ENCODE measurements around the gene ZNF512.

Gene ZNF512

DNA sequence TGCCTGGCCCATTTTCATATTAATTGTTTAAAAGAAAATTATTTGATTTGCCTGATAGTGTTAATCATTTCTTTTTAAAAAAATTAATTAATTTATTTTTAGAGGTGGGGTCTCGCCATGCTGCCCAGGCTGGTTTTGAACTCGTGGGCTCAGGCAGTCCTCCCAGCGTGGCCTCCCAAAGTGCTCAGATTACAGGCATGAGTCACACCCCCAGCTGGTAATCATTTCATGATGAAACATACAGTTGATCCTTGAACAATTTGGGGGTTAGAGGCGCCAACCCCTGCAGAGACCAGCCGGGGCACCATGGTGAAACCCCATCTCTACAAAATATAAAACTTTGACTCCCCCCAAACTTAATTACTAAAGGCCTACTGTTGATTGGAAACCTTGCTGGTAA lies 53.9 kb downstream of the ZNF512 start:
- no peak for DNase-seq (ENCODE audit: low read depth in 2 of 2)

DNA sequence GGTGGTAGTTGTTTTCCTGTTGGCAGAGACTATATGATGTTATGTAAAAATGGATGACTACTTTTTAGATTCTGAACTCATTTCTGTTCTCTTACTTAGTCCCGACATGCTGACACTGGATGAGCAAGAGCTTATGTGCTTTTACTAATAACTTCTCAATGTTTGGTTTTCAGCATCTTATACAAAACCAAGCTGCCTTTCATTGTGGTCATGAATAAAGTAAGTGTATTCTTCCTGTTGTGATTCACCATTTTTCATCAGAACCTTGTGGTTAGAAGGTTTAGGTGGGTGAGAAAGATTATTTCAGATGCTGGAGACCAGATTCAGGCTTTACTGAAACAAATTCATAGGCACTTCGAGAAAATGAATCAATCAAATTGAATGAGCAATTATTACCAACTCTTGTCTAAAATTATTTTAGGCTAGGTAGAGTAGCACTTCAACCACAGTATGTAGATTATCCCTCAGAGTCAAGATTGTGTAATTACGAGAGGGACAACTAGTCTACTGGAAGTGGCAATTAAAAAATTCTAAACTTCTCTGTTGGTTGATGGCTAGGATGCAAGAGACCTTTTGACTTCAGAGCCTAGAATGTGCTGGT lies 55.3 kb downstream of the ZNF512 start:
- no peak for DNase-seq (ENCODE audit: low read depth in 2 of 2)

DNA sequence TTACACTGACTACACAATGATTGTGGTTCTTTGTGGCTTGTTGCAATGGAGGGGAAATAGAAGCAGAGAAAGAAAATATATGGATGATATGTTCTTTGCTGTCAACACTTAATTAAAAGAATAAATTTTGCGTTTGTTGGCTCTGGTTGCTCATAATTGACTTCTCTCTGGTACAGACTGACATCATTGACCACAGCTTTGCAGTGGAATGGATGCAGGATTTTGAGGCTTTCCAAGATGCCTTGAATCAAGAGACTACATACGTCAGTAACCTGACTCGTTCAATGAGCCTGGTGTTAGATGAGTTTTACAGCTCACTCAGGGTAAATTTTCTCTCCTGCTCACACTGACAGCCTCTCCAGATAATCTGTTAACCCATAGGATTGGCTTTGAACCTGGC lies 55.9 kb downstream of the ZNF512 start:
- DNase-seq (ENCODE audit: low read depth in 2 of 2), result no peak

DNA sequence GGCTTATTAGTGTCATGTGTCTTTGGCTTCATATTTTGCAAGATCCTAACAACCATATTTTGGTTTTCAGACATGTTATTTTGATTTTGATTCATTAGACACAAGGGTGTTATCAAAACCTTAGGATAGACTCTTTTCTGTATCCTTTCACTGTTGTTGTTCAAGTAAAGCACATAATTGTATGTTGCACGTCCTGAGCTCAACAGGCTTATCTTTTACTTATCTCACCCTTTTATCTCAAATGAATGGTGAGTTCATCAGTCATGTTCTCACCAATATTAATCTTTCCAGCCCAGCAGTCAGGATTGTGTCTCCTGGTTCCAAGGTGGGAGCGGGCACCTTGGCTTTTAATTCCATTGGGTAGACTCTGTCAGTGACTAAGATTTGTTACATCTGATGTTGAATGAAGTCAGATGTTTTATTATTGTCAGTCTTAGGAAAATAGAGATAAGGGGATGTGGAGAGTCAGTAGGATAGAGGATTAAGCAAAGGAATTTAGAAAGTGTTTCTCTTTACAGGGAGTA lies 57.9 kb downstream of the ZNF512 start:
- DNase-seq (ENCODE audit: low read depth in 2 of 2), result no peak

DNA sequence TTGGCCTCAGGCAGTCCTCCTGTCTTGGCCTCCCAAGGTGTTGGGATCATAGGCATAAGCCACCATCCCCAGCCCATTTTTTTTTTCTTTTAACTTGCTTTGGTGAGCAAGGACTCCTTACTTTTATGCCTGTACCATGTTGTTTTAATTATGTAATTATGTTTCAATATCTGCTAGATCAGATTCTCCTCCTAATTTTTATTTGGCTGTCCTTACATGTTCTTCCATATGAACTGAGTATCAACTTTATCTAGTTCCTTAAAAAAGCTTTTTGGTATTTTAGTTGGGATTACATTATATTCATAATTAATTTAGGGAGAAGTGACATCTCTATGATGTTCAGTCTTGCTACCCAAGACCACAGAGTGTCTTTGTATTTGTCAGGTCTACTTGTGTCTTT lies 62.4 kb downstream of the ZNF512 start:
- DNase-seq (ENCODE audit: low read depth in 2 of 2), result no peak

DNA sequence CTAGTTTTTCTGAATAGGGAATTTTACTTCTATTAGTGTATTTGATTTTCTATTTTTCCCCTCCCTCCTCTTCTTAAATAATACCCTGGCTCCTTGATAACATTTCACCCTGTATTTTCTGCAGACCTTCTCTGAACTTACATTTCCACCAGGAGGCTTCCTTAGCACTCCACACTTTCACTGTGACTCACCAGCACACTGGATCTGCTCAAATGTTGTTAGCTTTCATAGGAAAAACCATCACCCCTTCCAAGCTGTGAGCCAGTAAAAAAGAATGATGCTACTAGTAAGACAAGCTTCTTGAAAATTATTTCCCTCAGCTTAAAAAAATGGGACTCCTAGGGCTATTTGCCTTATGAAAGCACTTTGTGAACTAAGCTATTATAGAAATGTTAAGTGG lies 64.4 kb downstream of the ZNF512 start:
- no peak for DNase-seq (ENCODE audit: low read depth in 2 of 2)

DNA sequence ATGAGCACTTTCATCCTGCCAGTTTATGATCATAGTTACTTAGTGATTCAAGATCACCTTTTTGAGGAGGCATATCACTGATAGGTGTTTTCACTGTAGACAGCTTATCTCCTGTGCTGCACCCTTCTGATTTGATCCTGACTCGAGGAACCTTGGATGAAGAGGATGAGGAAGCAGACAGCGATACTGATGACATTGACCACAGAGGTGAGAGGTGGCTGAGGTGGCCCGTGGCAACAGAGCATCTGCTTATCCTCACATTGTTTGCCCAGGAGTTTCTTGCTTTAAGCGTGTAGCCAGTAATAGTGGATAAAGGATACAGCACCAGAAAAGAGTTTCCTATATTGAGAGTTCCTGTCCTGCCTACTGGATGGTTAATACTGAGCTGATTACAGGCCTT lies 64.9 kb downstream of the ZNF512 start:
- no peak for DNase-seq (ENCODE audit: low read depth in 2 of 2)

DNA sequence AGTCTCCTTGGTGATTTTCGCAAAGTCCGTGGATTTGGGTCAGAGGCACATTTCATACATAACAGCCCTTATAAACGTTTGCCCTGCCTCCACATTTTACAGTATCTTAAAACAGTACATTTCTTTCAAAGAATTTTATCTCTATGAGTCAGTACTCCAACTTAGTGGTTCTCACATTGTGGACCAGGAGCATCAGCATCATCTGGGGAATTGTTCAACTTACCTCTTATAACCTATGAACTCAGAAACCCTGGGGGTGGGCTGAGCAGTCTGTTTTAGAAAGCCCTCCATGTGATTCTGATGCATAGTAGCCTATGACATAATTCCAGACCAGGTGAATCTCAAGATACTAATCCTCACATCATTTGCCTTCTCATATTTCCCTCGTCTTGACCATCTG lies 68.2 kb downstream of the ZNF512 start:
- DNase-seq (ENCODE audit: low read depth in 2 of 2), result no peak

DNA sequence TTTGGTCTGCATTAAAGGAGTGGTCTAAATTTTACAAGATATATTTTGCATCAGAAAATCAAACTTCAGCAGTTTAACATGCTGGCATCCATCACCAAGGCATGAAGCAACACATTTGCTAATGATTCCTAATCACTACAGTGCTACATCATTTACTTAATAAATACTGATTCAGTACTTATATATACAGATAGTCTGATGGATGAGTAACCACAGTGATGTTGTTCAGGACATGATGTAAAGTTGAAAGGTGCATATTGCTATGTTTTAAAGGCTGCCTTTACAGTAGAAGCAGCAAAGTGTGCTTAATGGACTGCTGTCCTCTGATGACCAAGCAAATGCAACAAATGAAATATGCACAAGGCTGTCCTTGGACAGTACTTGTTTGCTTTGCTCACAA lies 69.5 kb downstream of the ZNF512 start:
- no peak for DNase-seq (ENCODE audit: low read depth in 2 of 2)

DNA sequence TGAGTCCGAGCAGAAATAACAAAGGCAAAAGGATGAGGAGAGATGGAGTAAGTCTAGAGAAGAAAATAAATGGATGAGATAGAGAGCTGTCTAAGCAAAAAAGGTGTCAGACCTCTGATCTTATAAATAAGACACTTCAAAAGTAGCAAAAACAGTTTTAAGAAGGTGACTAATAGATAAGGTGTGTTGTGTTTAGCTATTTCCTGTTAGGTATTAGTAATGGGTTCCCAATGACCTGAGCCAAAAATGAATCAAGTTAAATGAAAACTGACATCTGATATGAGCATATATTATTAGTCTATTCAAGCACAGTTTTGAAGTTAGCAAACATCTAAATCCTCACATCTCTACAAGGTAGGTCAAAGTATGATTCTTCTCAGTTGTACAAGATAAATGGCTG lies 69.9 kb downstream of the ZNF512 start:
- DNase-seq (ENCODE audit: low read depth in 2 of 2), result no peak

DNA sequence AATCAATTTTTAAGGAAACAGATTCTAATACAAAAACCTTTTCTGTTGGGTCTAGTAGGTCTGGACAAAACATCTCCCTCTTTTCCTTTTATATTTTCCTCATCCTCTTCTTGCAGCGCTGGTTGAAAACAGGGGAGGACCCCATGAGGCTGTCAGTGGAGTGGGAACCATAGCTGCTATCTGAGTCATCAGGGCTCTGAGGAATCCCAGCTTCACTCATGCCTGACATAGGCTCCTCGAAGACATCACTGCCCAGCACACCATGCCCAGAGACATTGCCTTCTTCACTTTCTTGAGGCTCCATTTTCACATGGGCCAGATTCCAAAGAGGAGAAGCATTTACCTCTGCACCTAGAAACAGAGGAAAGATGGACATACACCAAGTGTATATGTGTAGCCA lies 70.6 kb downstream of the ZNF512 start:
- DNase-seq (ENCODE audit: low read depth in 2 of 2), result no peak

DNA sequence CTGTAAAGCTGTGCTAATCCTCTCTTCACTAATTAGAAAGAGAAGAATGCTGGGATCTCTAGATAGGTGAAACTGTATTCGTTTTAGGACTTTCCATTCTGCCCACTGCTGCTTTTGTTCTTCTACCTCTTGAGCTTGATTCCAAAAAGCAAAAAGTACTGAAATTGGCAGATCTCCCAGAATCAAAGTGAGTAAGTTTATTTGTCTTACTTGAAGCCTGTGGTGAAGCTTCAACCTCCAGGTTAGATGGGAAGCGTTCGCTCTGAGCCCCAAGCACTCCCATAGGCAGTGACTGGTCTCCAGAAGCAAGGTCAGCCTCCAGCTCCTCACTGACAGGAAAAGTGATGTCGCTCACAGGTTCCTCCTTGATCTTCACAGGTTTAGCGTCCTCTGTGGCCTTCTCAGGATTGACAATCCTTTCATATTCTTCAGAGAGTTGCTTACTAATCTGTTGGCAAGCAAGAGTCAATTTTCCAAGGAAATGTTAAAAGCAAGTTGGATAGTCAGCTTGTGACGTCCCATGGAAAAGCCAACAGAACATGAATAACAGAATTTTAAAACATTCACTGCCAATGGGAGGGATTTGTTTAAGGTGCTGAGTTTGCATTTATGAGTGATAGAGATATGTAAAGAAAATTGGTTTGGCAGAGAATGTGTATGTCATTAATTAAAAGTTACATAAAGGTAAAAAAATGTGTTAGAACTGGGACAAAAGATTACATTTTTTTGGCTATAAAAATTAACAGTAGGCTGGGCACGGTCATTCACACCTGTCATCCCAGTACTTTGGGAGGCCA lies 72.5 kb downstream of the ZNF512 start:
- DNase-seq (ENCODE audit: low read depth in 2 of 2), result no peak

DNA sequence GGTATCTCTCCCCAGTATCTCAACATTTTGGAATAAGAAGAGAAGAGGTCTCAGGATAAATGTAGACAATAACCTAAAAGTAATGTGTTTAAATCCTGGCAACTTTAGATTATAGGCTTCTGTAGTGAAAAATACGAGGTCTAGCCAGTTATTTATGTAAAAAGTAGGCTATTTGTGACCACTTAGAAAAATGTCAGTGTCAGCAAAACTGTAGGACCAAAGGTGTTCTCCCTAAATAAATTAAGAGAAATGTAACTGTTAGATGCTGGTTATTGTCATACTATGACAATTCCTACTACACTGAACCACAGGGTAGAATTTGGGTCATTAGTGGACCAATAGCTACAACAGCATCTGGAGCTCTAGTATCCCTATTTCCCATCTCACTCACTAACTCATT lies 78.5 kb downstream of the ZNF512 start:
- no peak for DNase-seq (ENCODE audit: low read depth in 2 of 2)

DNA sequence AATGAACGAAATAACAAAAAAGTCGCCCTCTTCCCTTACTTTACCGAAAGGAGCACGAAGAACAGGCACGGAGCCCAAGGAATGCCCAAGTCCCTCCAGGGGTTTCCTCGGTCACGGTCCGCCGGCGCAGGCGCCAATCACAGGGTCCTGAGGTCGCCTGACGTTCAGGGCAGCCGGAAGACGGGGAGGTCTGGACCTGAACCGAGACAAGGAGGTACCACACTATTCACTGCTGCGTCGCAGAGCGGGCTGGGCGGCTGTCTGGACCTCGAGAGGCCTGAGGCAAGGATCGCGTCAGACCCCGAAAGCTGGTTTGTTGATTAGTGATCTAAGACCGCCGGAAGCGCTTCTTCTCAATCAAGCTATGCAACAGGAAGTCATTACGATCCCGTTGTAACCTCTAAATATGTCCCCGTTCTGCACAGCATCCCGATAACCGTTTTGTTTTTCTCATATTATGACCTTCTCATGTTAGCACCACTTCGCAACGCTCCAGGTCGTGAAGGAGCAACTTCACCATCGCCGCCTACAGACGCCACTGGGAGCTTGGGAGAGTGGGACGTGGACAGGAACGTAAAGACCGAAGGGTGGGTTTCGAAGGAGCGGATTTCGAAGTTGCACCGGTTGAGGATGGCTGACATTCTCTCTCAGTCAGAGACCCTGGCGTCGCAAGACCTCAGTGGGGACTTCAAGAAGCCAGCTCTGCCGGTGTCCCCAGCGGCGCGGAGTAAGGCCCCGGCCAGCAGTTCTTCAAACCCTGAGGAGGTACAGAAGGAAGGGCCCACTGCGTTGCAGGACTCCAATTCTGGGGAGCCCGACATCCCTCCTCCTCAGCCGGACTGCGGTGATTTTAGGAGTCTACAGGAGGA lies 80.7 kb downstream of the ZNF512 start, which contains the start of the genes SLC4A1AP and SUPT7L:
Gene SLC4A1AP, plus strand, starts transcription at position 605 of the 869 bp plus-strand sequence. Its CDS starts 26 bp downstream, at position 631.
Gene SUPT7L, minus strand, starts transcription at position 330 of the 869 bp plus-strand sequence. CDS start 1,422 bp downstream, outside the sequence.
- DNase-seq (ENCODE audit: low read depth in 2 of 2), result peak; percentile 44

DNA sequence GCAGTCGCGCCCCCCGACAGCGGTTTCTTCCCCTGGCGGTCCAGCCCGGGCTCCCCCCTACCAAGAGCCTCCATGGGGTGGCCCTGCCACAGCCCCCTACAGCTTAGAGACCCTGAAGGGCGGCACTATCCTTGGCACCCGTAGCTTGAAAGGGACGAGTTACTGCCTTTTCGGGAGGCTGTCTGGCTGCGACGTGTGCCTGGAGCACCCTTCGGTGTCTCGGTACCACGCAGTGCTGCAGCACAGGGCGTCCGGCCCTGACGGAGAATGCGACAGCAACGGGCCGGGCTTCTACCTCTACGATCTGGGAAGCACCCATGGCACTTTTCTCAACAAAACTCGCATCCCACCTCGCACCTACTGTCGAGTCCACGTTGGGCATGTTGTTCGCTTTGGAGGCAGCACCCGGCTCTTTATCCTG lies 81.3 kb downstream of the ZNF512 start:
- no peak for DNase-seq (ENCODE audit: low read depth in 2 of 2)

DNA sequence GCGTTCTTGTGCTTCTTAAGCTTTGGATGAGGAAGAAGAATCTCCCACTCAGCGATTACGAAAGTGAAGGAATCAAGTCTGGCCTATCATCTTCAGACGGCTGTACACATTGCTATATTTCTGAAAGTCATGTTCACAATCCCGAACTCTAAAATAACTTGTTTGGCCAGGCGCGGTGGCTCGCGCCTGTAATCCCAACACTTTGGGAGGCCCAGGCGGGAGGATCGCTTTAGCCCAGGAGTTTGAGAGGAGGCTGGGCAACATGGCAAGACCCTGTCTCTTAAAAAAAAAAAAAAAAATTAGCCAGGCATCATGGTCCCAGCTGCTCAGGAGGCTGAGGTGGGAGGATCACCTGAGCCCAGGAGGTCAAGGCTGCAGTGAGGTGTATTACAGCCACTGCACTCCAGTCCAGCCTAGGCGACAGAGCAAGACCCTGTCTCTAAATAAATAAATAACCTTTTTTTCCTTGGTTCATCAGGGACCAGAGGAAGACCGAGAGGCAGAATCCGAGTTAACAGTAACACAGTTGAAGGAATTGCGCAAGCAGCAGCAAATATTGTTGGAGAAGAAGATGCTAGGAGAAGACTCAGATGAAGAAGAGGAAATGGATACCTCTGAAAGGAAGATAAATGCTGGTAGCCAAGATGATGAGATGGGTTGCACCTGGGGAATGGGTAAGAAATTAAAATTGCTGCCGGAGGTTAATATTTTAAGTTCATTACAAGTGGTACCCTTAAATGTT lies 82.0 kb downstream of the ZNF512 start:
- no peak for DNase-seq (ENCODE audit: low read depth in 2 of 2)

DNA sequence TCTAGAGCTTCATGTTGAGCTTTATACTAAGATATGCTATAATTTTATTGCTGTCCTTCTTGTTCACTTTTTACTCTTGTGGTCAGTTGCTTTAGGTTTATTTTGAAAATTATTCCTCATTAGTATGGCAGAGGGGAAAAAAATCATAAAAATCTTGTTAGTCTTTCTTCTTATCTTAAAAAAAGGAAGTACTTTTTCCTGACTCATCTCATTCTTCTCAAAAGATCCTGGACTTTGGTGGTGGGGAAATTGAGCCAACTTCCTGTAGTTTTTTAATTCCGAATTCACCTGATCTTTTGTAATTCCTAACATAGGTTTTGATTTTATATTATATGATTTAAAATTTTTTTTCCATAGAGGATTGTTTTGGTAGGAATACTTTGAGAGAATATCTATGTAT lies 84.6 kb downstream of the ZNF512 start:
- no peak for DNase-seq (ENCODE audit: low read depth in 2 of 2)

DNA sequence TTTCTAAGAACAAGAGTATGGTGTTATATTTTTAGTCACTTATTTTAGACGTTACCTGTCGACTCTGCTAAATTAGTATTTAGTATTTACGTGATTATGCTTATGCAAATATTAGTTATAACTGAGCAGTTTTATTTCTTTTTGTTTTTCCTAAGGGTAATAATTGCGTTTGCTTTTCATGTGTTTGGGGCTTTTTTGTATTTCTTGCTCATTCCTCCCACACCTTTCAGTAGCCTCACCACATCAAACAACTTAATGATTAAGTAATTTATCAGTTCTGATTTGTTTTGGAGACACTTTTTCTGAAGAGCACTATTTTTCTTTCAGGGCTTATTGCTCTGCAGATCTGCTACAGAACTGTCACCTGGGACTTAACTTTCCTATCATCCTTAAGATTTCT lies 88.4 kb downstream of the ZNF512 start:
- no peak for DNase-seq (ENCODE audit: low read depth in 2 of 2)
